Panc1 (cell line): ENCODE results near the gene BACE2. TPM values are rescaled to one million over a fixed set of nuclear protein-coding genes. Genes with fewer than 3 reads are reported as not detected.

Experiments
- ATAC-seq: fragments of 200-7000 bp; cut with Tn5 transposase; 2 replicates; pipeline ENCODE4 v1.9.1; 2020; ENCODE audit warnings: mild to moderate bottlenecking, moderate library complexity
- BruUV-seq: library from RNA; stranded (reverse); fragments of 400-500 nt; replicated peaks from 2 replicates; lab custom pipeline; 2021; lab: Mats Ljungman, UMichigan
- CTCF ChIA-PET: fragments of 300-600 bp; sonication (Branson Sonifier 250); formaldehyde crosslinking; loops from one replicate; lab custom pipeline; 2022; ENCODE audit warnings: antibody characterized with exemption; lab: Charles Lee
- POLR2A ChIA-PET: fragments of 300-600 bp; sonication (Branson Sonifier 250); formaldehyde crosslinking; loops from one replicate; lab custom pipeline; 2022; ENCODE audit warnings: antibody characterized with exemption; lab: Charles Lee
- DNase-seq: peaks from one replicate; pipeline ENCODE4 v3.0.0-alpha.2; 2010; ENCODE audit warnings: low read depth, low spot score
- H3K27ac ChIP-seq: 2 replicates; pipeline ENCODE4 v1.5.1; 2011; ENCODE audit warnings: mild to moderate bottlenecking, low read length, inconsistent platforms
- H3K27me3 ChIP-seq: fragments of 200-500 bp; sonication (Bioruptor generic); 2 replicates; pipeline ENCODE4 v1.6.0; 2014; ENCODE audit warnings: low read length, inconsistent platforms; ENCODE audit not compliant: control insufficient read depth, insufficient read depth
- H3K36me3 ChIP-seq: fragments of 200-500 bp; sonication (Bioruptor generic); 2 replicates; pipeline ENCODE4 v1.5.1; 2014; ENCODE audit warnings: inconsistent platforms, mild to moderate bottlenecking, low read length, moderate library complexity; ENCODE audit not compliant: control insufficient read depth, insufficient read depth
- H3K4me1 ChIP-seq: 2 replicates; pipeline ENCODE4 v1.5.1; 2011; ENCODE audit warnings: inconsistent platforms, mild to moderate bottlenecking, low read length, moderate library complexity; ENCODE audit not compliant: control insufficient read depth, insufficient read depth
- H3K4me3 ChIP-seq, 2 experiments: 2 replicates each; pipeline ENCODE4 v1.5.1; 2011 to 2012; ENCODE audit warnings: low read depth in 2 of 2, low read length in 2 of 2, mild to moderate bottlenecking in 2 of 2, inconsistent platforms in 1 of 2, moderate library complexity in 1 of 2
- H3K9me3 ChIP-seq: fragments of 200-500 bp; sonication (Bioruptor generic); 2 replicates; pipeline ENCODE4 v1.5.1; 2014; ENCODE audit warnings: low read depth, mild to moderate bottlenecking, inconsistent platforms, low read length, moderate library complexity; ENCODE audit not compliant: control insufficient read depth, insufficient read depth
- POLR2AphosphoS5 ChIP-seq: IDR thresholded peaks from 2 replicates; pipeline ENCODE4 v1.6.1; 2012; ENCODE audit warnings: mild to moderate bottlenecking, low read depth, low read length, moderate library complexity
- REST ChIP-seq, 2 experiments: IDR thresholded peaks; 2 replicates each; pipeline ENCODE4 v1.6.1; 2011 to 2012; ENCODE audit warnings: low read depth in 2 of 2, control low read depth in 1 of 2, low read length in 1 of 2, mild to moderate bottlenecking in 1 of 2, moderate library complexity in 1 of 2; ENCODE audit not compliant: insufficient read depth in 1 of 2
- SIN3A ChIP-seq: IDR thresholded peaks from 2 replicates; pipeline ENCODE4 v1.6.1; 2012; ENCODE audit warnings: low read depth, mild to moderate bottlenecking, low read length, moderate library complexity, borderline replicate concordance; ENCODE audit not compliant: insufficient read depth
- TCF7L2 ChIP-seq: IDR thresholded peaks from 2 replicates; pipeline ENCODE4 v1.6.1; 2011; ENCODE audit warnings: mild to moderate bottlenecking, low read depth, low read length, inconsistent platforms
- in situ Hi-C: cut with HindIII; loops from 2 replicates; pipeline ENCODE4 v1.10.0; 2016; ENCODE audit warnings: low sequenced_read_pairs, low pct_unique_long_range_greater_than_20kb
- intact Hi-C: fragments of 100-400 bp; cut with micrococcal nuclease; formaldehyde crosslinking; loops from one replicate; pipeline ENCODE4 v1.10.0; 2022; ENCODE audit not compliant: unreplicated experiment
- total RNA-seq: library from RNA; stranded (reverse); gene quantifications from one replicate; pipeline ENCODE4 v1.2.1, GENCODE V29; 2021; ENCODE audit not compliant: unreplicated experiment
- TF ChIP-seq, protein P1 (sequence below): fragments of 450-650 bp; IDR thresholded peaks from 2 replicates; pipeline ENCODE4 v1.5.1; 2017; ENCODE audit warnings: mild to moderate bottlenecking

BACE2 gene
- total RNA-seq, 1 experiment from 2014 or later: 16.3 TPM

GRCh38 chr21:41156142-41156541, 11.8 kb upstream of the BACE2 start:
- ATAC-seq (no peak), DNase-seq (no peak)
- H3K27me3 ChIP-seq: no peaks in the 10 kb centered on the region
- H3K27ac ChIP-seq: no peak overlapping the region
- H3K4me1 ChIP-seq: no peaks in the 10 kb centered on the region
- no TSS peak for BruUV-seq
- H3K36me3 ChIP-seq: no peaks in the 10 kb centered on the region
- POLR2A ChIA-PET: no interaction called here
- H3K4me3 ChIP-seq: no peak overlapping the region
- in situ Hi-C loops: no loop called here
- intact Hi-C loops: no loop called here
- peaks cover 4% of the 10 kb centered on the region; the same call in 1 of the 2 replicates for H3K9me3 ChIP-seq
- CTCF ChIA-PET: no interaction called here
- TF ChIP-seq POLR2AphosphoS5 (no peak), SIN3A (no peak), REST (IDR thresholded peaks at IDR 0.05; ENCODE audit: insufficient read depth in 1 of 2, low read depth in 2 of 2, low read length in 1 of 2) (no peak), TCF7L2 (no peak)
- TF ChIP-seq, protein P1, sequence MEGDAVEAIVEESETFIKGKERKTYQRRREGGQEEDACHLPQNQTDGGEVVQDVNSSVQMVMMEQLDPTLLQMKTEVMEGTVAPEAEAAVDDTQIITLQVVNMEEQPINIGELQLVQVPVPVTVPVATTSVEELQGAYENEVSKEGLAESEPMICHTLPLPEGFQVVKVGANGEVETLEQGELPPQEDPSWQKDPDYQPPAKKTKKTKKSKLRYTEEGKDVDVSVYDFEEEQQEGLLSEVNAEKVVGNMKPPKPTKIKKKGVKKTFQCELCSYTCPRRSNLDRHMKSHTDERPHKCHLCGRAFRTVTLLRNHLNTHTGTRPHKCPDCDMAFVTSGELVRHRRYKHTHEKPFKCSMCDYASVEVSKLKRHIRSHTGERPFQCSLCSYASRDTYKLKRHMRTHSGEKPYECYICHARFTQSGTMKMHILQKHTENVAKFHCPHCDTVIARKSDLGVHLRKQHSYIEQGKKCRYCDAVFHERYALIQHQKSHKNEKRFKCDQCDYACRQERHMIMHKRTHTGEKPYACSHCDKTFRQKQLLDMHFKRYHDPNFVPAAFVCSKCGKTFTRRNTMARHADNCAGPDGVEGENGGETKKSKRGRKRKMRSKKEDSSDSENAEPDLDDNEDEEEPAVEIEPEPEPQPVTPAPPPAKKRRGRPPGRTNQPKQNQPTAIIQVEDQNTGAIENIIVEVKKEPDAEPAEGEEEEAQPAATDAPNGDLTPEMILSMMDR: no peak

- ChIA-PET CTCF (no interaction called here), POLR2A (no interaction called here)
- ATAC-seq (no peak), DNase-seq (no peak)
- TF ChIP-seq POLR2AphosphoS5 (no peak), SIN3A (no peak), TCF7L2 (no peak), REST (IDR thresholded peaks at IDR 0.05; ENCODE audit: insufficient read depth in 1 of 2, low read depth in 2 of 2, low read length in 1 of 2) (no peak)
- TF ChIP-seq, protein P1: no peak
- Histone ChIP-seq H3K4me1 (no peaks in the 10 kb centered on the region), H3K27ac (no peak overlapping the region), H3K4me3 (no peak overlapping the region), H3K9me3 (peaks cover 4% of the 10 kb centered on the region; the same call in 1 of the 2 replicates), H3K36me3 (no peaks in the 10 kb centered on the region), H3K27me3 (no peaks in the 10 kb centered on the region)
- no TSS peak for BruUV-seq
- in situ Hi-C loops: no loop called here
- intact Hi-C loops: no loop called here
These were observed 9.9 kb upstream of the BACE2 start for GRCh38 chr21:41158026-41158425.
